ENCODE results near the gene SPOCK1.

DNA sequence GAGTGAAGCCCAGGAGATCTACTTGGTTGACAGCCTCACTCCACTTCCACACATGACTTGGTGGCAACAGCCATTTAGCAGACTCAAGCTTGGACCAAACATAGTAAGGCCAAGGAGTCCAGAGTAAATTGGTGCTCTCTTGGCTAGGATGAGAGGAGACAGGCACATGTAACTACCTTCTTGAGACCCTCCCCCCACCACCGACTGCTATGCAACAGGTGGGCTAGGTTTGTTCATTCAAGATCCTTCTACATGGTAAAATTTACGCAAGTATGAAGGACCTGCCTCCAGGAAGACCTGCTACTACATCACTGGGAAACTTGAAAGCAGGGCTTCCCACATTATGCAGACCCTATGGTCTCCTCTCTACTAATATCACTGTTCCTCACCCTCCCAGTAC is 442.4 kb downstream of the SPOCK1 start:
- TF ChIP-seq, protein P1, sequence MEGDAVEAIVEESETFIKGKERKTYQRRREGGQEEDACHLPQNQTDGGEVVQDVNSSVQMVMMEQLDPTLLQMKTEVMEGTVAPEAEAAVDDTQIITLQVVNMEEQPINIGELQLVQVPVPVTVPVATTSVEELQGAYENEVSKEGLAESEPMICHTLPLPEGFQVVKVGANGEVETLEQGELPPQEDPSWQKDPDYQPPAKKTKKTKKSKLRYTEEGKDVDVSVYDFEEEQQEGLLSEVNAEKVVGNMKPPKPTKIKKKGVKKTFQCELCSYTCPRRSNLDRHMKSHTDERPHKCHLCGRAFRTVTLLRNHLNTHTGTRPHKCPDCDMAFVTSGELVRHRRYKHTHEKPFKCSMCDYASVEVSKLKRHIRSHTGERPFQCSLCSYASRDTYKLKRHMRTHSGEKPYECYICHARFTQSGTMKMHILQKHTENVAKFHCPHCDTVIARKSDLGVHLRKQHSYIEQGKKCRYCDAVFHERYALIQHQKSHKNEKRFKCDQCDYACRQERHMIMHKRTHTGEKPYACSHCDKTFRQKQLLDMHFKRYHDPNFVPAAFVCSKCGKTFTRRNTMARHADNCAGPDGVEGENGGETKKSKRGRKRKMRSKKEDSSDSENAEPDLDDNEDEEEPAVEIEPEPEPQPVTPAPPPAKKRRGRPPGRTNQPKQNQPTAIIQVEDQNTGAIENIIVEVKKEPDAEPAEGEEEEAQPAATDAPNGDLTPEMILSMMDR (IDR thresholded peaks at IDR 0.05) = no peak
- no peak for TF ChIP-seq POLR2A (IDR thresholded peaks at IDR 0.05)
